Measurements from ENCODE around the gene MEIS1.

DNA sequence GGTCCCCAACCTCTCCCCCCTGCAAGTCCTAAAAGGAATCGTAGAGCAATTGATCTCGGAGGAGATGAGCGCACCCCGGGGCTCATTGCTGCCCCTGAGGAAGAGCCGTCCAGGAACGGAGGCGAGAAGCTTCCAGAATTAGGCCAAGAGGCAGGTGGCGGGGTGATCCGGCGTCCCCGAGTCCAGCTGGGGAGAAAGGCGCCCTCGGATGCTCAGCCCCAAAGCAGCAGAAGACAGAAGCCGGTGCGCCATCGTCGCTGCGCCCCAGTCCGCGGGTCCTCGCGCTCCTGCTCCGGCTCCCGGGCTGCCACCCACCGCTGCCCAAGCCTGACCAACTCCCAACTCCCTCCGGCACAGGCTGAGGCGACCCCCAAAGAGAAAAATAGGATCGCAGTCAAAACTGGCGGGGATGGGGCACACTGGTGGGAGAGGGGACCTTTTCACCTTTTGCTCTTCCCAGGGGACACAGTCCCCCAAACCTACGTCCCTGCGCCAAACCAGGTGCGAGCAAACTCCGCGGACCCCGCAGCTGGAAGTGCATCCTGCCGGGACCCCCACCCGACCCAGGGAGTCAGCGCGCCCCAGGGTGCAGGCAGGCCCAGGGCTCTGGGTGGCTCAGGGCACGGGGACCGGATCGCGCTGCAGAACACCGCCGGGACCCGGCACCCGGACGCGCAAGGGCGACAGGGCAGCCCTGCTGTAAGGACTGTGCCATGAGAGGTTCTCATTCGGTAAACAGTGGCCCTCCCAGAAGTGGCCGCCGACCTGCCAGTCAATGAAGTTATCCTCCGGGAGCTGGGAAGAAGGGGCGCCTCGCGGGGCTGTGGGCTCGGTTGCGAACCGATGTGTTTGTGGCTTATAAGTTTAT is 8.4 kb upstream of the MEIS1 start:
- TF ChIP-seq, protein P1, sequence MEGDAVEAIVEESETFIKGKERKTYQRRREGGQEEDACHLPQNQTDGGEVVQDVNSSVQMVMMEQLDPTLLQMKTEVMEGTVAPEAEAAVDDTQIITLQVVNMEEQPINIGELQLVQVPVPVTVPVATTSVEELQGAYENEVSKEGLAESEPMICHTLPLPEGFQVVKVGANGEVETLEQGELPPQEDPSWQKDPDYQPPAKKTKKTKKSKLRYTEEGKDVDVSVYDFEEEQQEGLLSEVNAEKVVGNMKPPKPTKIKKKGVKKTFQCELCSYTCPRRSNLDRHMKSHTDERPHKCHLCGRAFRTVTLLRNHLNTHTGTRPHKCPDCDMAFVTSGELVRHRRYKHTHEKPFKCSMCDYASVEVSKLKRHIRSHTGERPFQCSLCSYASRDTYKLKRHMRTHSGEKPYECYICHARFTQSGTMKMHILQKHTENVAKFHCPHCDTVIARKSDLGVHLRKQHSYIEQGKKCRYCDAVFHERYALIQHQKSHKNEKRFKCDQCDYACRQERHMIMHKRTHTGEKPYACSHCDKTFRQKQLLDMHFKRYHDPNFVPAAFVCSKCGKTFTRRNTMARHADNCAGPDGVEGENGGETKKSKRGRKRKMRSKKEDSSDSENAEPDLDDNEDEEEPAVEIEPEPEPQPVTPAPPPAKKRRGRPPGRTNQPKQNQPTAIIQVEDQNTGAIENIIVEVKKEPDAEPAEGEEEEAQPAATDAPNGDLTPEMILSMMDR (conservative IDR thresholded peaks at IDR 0.05; ENCODE audit: low read depth, low read length), result no peak
- TF ChIP-seq EZH2 (IDR thresholded peaks at IDR 0.05; ENCODE audit: borderline replicate concordance, low read depth, low read length, poor library complexity, severe bottlenecking), result no peak
